HG03103 (cell line): Measurements from ENCODE around the gene AQP2.

Experiments
- ATAC-seq: cut with Tn5 transposase; IDR thresholded peaks from one replicate; pipeline ENCODE4 v1.9.1; 2021; ENCODE audit warnings: low read depth; ENCODE audit not compliant: unreplicated experiment

AQP2 gene

DNA sequence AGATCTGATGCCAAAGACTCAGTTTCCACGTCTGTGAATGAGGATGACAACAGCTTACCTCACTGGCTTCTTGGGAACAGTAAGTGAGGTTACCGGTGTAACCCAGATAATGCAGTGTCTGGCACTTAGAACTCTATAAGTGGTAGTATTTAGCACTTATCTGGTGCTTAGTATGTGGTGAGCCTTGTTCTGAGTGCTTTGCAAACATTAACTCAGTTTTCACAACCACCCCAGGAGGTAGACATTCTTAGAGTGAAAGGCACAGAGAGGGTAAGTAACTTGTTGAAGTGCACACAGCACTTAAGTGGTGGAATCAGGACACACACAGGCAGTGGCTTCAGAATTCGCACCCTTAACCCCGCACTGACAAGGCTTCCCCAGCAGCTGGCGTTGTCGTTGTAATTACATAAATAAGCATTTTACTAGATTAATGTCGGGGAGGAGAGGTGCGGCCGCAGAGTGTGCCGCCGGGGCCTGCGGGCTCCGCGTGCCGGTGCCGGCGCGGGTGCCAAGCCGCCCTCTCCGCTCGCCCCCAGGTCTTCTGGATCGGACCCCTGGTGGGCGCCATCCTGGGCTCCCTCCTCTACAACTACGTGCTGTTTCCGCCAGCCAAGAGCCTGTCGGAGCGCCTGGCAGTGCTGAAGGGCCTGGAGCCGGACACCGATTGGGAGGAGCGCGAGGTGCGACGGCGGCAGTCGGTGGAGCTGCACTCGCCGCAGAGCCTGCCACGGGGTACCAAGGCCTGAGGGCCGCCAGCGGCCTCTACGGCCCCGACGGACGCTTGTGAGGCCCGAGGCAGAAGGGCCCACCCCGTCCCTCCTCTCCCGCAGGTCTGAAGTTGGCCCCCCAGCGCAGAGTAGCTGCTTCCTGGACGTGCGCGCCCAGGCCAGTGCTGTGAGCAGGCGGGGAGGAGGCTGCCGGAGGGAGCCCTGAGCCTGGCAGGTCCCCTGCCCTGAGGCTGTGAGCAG lies 4.6 kb downstream of the AQP2 start:
- ATAC-seq = no peak

- no peak for ATAC-seq
Measured at GRCh38 chr12:49955899-49956662, 5.5 kb downstream of the AQP2 start.

DNA sequence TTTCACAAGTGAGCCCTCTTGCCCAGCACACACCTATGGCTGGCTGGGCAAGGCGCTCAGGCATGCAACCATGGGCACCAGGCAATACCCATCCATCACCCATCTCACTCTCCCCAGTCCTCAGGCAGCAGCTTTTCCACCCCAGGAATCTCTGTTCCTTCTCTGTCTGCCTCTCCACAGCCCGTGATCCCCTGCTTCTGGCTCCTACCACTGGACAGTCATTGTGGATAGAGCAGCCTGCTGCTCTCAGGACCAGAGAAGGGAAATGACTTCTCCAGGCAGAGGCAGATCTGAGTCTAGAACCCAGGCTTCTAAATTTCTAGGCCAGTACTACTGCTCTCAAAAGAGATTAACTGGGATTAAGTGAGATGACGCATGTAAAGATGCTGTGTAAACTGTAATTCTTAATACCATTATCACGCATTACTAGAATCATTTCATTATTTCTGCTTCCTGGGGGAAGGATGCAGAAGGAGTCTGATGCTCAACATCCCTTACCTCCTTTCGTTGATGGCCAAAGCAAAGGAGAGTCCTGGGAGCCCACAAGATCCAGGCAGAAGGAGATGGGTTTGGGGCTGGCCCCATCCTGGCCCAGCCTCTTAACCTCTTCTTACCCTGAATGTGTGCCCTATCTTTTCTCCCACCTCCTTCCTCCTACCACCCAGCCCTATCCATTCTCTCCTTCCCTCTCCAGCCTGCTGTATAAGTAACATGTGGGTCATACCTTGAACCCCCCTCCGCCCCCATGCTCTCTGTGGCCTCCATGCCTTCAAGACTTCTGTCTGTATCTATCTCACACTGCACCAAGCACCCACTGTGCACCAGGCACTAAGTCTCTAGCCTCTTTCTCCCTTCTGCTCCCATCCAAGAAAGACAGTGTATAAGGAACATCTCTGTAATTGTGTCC lies 6.4 kb downstream of the AQP2 start:
- no peak for ATAC-seq

GRCh38 chr12:49957570-49957967 lies 7.0 kb downstream of the AQP2 start:
- ATAC-seq = no peak

DNA sequence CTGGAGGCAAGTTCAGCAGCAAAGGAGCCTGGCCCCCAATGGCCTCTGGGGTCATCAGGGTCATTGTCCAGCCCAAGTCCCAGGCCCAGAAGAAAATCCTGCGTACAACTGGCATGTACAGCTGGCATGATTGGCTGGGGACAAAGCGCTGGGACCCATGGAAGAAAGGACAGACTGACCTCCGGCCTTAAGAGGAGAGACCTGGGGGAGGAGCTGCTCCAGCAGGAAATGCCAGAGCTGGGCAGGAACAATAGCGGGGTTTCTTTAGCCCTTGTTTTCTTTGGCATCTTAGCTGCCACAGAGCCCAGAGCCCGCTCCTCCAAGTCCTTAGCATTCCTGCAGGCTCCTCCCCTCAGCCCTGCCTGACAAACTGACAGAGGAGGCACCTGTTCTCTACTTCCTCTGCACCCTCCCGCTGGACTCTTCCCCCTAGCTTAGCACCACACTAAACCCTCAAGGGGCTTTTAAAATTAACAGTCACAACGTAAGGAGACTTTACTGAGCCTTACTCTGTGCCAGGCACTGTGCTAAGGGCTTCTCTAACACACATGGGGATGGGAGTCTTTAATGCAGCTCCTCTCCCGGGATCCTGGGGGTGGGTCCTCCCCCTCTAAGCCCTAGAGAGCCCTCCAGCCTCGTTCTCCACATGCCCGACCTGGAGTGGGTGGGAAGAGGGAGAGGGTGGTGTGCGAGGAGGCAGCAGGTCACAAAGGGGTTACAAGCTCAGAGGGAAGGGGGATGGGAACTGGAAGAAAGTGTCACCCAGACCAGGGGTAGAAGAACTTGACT lies 9.3 kb downstream of the AQP2 start:
- ATAC-seq = no peak

GRCh38 chr12:49960474-49961110 lies 10.1 kb downstream of the AQP2 start:
- ATAC-seq = no peak

- ATAC-seq = no peak
Measured at GRCh38 chr12:49961111-49961922, 10.8 kb downstream of the AQP2 start, which contains the start of gene AQP5. Gene AQP5, plus strand, starts transcription at chr12:49961872. Its CDS starts 146 bp downstream, at chr12:49962018.

GRCh38 chr12:49961993-49962764 lies 11.6 kb downstream of the AQP2 start:
- no peak for ATAC-seq

DNA sequence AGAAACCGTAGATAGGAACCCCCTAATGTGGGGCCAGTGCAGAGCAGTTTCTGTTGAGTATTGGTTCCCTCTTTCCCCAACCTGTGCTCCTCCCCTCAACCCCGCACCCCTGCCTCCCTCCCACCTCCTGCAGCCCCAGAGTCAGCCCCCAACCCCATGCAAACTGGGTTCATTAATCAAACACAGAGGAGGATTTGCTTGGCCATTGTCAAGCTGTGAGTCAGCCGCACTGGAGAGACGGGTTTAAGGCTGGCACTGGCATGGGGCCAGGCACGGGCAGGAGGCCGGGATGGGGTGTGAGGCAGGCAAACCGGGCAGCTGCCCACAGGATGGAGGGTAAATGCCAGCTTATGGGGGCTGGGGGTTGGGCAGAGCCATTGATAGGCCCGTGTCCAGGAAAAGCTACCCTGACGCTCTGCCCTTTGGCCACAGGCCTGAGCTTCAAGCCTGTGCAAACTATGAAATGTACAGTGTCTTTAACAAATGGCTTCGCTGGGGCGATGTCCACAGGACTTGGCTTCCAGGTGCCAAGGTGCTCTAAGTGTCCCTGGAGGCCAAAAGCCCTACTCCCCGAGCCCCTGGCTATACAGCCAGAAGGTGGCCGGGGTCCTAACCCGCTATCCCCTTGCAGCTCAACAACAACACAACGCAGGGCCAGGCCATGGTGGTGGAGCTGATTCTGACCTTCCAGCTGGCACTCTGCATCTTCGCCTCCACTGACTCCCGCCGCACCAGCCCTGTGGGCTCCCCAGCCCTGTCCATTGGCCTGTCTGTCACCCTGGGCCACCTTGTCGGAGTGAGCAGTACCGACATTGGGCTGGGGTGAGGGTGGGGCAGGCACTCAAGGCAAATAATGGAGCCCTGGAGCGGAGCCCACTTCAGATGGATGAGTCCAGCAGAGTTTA lies 12.6 kb downstream of the AQP2 start:
- no peak for ATAC-seq

DNA sequence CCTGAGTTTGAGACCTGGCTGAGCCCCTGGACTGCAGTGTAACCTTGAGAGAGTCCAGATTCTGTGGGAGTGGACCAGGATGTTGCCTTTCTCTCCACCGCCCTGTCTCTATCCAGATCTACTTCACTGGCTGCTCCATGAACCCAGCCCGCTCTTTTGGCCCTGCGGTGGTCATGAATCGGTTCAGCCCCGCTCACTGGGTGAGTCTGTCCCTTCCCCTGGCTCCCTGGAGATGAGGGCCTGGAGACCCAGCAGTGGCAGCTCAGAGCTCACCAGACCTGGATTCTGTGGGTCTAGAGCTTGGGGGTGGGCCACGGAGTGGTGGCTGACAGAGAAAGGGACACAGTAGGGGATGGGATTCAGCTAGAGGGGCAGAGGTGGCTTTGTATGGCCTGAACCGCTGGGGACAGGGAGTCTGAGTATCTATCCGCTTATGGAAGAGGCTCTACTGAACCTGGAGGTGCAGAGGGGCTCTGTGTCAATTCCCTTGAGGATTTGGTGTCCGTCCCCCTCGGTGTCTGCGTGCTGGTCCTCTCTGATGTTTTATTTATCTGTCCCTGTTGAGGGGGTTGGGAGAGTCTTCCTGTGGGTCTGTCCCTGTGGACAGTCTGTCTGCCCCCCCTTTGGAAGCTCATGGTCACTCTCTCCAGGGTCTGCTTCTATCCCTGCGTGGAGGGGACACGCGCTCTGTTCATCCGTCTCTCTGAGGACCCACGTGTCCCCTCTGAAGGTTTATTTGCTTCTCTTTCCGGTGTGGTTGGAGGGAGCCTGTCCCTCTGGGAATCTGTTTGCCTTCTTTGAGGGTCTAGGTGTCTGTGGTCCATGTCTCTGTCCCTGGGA lies 13.7 kb downstream of the AQP2 start:
- ATAC-seq = no peak

DNA sequence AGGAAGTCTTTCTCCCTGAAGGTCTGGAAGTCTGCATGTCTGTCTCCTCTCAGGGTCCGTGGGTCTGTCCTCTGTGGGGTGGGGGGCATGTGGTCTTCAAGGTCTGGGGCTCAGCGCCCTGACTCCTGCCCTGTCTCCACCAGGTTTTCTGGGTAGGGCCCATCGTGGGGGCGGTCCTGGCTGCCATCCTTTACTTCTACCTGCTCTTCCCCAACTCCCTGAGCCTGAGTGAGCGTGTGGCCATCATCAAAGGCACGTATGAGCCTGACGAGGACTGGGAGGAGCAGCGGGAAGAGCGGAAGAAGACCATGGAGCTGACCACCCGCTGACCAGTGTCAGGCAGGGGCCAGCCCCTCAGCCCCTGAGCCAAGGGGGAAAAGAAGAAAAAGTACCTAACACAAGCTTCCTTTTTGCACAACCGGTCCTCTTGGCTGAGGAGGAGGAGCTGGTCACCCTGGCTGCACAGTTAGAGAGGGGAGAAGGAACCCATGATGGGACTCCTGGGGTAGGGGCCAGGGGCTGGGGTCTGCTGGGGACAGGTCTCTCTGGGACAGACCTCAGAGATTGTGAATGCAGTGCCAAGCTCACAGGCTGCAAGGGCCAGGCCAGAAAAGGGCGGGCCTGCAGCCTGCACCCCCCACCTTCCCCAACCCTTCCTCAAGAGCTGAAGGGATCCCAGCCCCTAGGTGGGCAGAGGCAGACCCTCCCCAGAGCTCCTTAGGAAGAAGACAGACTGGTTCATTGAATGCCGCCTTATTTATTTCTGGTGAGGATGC lies 14.5 kb downstream of the AQP2 start:
- ATAC-seq = no peak

DNA sequence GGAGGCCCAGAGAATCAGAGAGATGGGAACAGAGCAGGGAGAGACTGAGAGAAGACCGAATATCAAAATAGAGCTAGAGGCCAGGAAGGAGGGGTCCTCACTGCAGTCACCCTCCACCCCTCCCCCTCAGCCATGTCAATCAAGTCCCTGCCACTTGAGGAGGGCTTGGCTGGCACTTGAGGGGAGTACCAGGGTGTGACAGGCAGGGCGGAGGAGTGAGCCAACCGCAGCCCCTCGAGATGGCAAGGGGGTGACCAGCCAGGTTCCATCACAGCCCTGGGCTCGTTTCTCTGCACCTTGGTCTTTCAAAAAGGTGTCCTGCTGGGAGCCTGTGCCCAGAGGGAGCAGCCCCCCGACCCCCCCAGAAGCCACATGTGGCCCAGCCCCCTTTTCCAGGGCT lies 15.3 kb downstream of the AQP2 start:
- no peak for ATAC-seq

DNA sequence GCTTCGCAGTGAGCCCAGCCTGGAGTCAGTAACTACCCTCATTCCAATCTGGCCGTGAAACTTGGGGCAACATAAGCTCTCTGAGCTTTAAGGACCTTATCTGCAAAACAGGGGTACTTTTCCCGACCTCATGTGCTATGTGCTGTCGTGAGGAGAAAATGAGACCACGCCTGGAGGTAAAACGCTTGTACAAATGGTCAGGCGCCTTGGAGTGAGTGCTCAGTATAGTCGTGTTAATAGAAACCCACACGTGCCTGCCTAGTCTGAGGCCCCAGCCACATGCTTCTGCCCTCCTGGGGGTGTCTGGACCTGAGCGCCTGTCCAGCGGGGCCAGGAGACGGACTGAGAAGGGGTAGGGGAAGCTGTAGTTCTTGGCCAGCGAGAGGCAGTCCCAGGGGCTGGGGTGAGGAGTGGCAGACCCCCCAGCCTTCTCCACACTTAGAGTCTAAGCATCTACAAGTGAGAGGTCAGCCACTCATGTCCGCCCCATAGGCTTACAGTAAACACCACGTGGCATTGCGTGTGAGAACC lies 16.0 kb downstream of the AQP2 start:
- no peak for ATAC-seq

DNA sequence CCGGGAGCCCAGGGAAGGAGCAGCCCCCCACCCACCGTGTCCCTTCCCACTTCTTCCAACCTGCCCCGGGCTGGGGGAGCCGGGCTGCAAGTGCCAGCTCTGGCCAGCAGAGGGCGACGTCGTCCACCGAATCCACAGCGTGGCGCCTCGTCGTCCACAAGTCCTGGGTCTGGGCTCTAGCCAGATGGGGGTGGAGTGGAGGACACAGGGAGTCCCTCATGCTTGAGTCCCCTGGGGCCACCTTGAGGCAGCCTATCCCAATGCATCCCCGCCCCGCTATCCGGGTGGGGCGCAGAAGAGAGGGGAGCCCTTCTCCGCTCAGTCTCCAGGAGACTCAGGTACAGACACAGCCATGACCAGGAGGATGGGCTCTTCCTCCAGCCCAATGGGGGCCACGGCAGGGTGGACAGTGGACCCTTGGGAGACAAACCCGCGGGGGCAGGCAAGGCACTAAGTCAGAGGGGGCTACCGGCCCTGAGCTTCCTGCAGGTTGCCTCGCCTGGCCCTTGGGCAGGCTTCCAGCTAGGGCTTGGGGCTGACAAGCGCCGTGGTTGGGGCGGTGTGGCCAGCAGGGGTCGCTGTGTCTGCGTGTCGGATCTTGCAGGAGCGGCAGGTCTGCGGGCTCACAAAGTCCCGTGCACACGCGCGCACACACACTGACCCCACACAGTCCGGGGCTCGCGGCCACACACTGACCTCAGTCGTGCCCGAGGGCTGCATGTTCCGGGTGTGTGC lies 16.7 kb downstream of the AQP2 start:
- peak; percentile 60 for ATAC-seq
